B cell (primary cell): Measurements from ENCODE around the gene ACTN1. TPM values are rescaled to one million over a fixed set of nuclear protein-coding genes. Genes with fewer than 3 reads are reported as not detected.
"Not testable (repeated sequence)": the region's sequence is repeated elsewhere in the genome, so short reads cannot be mapped to it uniquely, and the experiment has no call there.

Experiments
- ATAC-seq: fragments of 200-7000 bp; cut with Tn5 transposase; one replicate; pipeline ENCODE4 v1.10.0; 2021; ENCODE audit warnings: low read depth, mild to moderate bottlenecking, moderate number of reproducible peaks, moderate library complexity
- CTCF ChIA-PET: fragments of 350-600 bp; sonication (Branson Sonifier 250); formaldehyde crosslinking; loops from one replicate; lab custom pipeline; 2021; ENCODE audit warnings: antibody characterized with exemption, inconsistent platforms; lab: Charles Lee
- POLR2A ChIA-PET: fragments of 350-600 bp; sonication (Branson Sonifier 250); formaldehyde crosslinking; loops from one replicate; lab custom pipeline; 2021; ENCODE audit warnings: antibody characterized with exemption; lab: Charles Lee
- DNase-seq: peaks from one replicate; pipeline ENCODE4 v3.0.0; 2013
- H2AFZ ChIP-seq: 2 replicates; pipeline ENCODE4 v1.6.1; 2012; ENCODE audit warnings: mild to moderate bottlenecking, low read depth, low read length; ENCODE audit not compliant: insufficient read depth, poor library complexity, severe bottlenecking
- H3K27ac ChIP-seq, 2 donors: 1 replicate in 1 of 2; 2 replicates in 1 of 2; pipeline ENCODE4 v1.5.1; 2012 to 2013; ENCODE audit warnings: low read length in 2 of 2, mild to moderate bottlenecking in 2 of 2, moderate library complexity in 1 of 2
- H3K27me3 ChIP-seq, 4 experiments: fragments of 200-600 bp in 1 of 4; sonication (generic) in 1 of 4; replicated peaks in 1 of 4; 1 replicate in 2 of 4; 2 replicates in 2 of 4; pipeline versions ENCODE4 v1.6.1 to v1.7.0; 2013 to 2016; ENCODE audit warnings: low read length in 3 of 4, mild to moderate bottlenecking in 2 of 4, mixed read lengths in 1 of 4, moderate library complexity in 1 of 4; ENCODE audit not compliant: insufficient read depth in 4 of 4, control insufficient read depth in 3 of 4; ENCODE audit errors: control extremely low read depth in 1 of 4
- H3K36me3 ChIP-seq, 2 experiments: replicated peaks in 1 of 2; 1 replicate in 1 of 2; 2 replicates in 1 of 2; pipeline versions ENCODE4 v1.6.1 to v1.7.1; 2013; ENCODE audit warnings: low read length in 1 of 2; ENCODE audit not compliant: insufficient read depth in 2 of 2, control insufficient read depth in 1 of 2; ENCODE audit errors: control extremely low read depth in 1 of 2, extremely low read depth in 1 of 2
- H3K4me1 ChIP-seq, 2 donors: fragments of 200-600 bp in 1 of 2; sonication (generic) in 1 of 2; 1 replicate in 1 of 2; 2 replicates in 1 of 2; pipeline versions ENCODE4 v1.5.1 to v1.6.1; 2013 to 2017; ENCODE audit warnings: low read length in 2 of 2; ENCODE audit not compliant: control insufficient read depth in 2 of 2, insufficient read depth in 2 of 2
- H3K4me2 ChIP-seq: replicated peaks from 2 replicates; pipeline ENCODE3; 2012; ENCODE audit warnings: mild to moderate bottlenecking, low read depth, low read length; ENCODE audit not compliant: poor library complexity, severe bottlenecking
- H3K4me3 ChIP-seq, 5 experiments: fragments of 200-600 bp in 1 of 5; sonication (generic) in 1 of 5; 1 replicate in 3 of 5; 2 replicates in 2 of 5; pipeline versions ENCODE4 v1.5.1 to v1.7.0; 2011 to 2016; ENCODE audit warnings: low read length in 4 of 5, mild to moderate bottlenecking in 4 of 5, low read depth in 2 of 5, control low read depth in 1 of 5, moderate library complexity in 1 of 5; ENCODE audit not compliant: insufficient read depth in 1 of 5; ENCODE audit errors: control extremely low read depth in 1 of 5, extremely low read depth in 1 of 5
- H3K79me2 ChIP-seq: fragments of 200-600 bp; sonication (generic); one replicate; pipeline ENCODE4 v1.6.0; 2016; ENCODE audit warnings: low read length; ENCODE audit not compliant: control insufficient read depth, insufficient read depth
- H3K9ac ChIP-seq: fragments of 200-600 bp; sonication (generic); 2 replicates; pipeline ENCODE4 v1.6.1; 2017; ENCODE audit warnings: mild to moderate bottlenecking, low read length, moderate library complexity
- H3K9me3 ChIP-seq, 3 donors: one replicate each; pipeline versions ENCODE4 v1.6.1 to v1.7.1; 2013; ENCODE audit warnings: low read length in 2 of 3; ENCODE audit not compliant: control insufficient read depth in 2 of 3, insufficient read depth in 1 of 3; ENCODE audit errors: control extremely low read depth in 1 of 3
- H4K20me1 ChIP-seq: 2 replicates; pipeline ENCODE4 v1.6.0; 2012; ENCODE audit warnings: mild to moderate bottlenecking, low read length; ENCODE audit not compliant: insufficient read depth, control insufficient read depth, poor library complexity, severe bottlenecking
- H3K27ac Mint-ChIP-seq: one replicate; pipeline ENCODE4 v1.8.0; 2021; ENCODE audit warnings: mixed read lengths
- H3K27me3 Mint-ChIP-seq: one replicate; pipeline ENCODE4 v1.8.0; 2021; ENCODE audit warnings: mixed read lengths
- H3K4me1 Mint-ChIP-seq: one replicate; pipeline ENCODE4 v1.8.0; 2021; ENCODE audit warnings: mixed read lengths
- H3K4me3 Mint-ChIP-seq: one replicate; pipeline ENCODE4 v1.8.0; 2021; ENCODE audit warnings: mixed read lengths
- H3K9me3 Mint-ChIP-seq: one replicate; pipeline ENCODE4 v1.8.0; 2022; ENCODE audit warnings: mixed read lengths; ENCODE audit not compliant: insufficient read depth
- EZH2 ChIP-seq: IDR thresholded peaks from 2 replicates; pipeline ENCODE4 v1.6.1; 2012; ENCODE audit warnings: borderline replicate concordance, low read depth, mild to moderate bottlenecking, moderate library complexity, low read length; ENCODE audit not compliant: insufficient read depth, poor library complexity, severe bottlenecking
- WGBS: methylation state at CpG from one replicate; pipeline ENCODE4 v1.1.5; 2013; ENCODE audit warnings: missing lambda C conversion rate; ENCODE audit not compliant: insufficient coverage; 5-methylcytosine and 5-hydroxymethylcytosine counted together
- intact Hi-C: fragments of 100-400 bp; cut with micrococcal nuclease; formaldehyde crosslinking; loops from one replicate; pipeline ENCODE4 v1.10.0; 2022
- polyA plus RNA-seq: library from polyadenylated mRNA; depleted of rRNA; stranded (reverse); fragments of >200 nt; gene quantifications from 2 replicates; pipeline ENCODE4 v1.2.3, GENCODE V29; 2012
- total RNA-seq, 2 donors: library from RNA; stranded (reverse); fragments of 120-200 nt in 1 of 2; gene quantifications; 1 replicate in 1 of 2; 2 replicates in 1 of 2; pipeline versions ENCODE4 v1.2.3 to v1.2.4, GENCODE V29; 2013 to 2022
- TF ChIP-seq, protein P1 (sequence below): fragments of 200-600 bp; IDR thresholded peaks from one replicate; pipeline ENCODE4 v1.8.0; 2022; ENCODE audit warnings: antibody characterized with exemption, mild to moderate bottlenecking

ACTN1 gene
- total and polyA plus RNA-seq, 2 donors (not counting 1 experiment from before 2014, with no cell fraction given): 0.74 to 0.89 TPM

DNA sequence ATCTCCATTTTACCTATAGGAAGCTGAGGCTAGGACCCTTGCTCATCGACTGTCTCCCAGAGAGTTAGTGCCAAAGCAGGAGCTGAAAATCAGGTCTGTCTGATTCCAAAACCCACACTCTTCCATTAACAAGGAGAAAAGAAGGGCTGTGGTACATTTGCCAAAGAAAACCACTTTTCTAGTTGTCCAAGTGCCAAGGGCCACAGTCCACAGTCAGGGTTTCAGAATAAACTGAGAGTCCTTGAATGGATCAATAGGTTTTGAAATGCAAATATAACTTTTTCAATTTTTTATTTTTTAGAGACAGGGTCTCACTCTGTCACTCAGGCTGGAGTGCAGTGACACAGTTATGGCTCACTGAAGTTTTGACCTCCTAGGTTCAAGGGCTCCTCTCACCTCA lies 130.8 kb downstream of the ACTN1 start:
- peaks cover 10% of the 10 kb centered on the region for H3K4me1 Mint-ChIP-seq
- POLR2A ChIA-PET: no interaction called here
- H3K27me3 Mint-ChIP-seq: peaks cover 6% of the 10 kb centered on the region
- H3K79me2 ChIP-seq: peaks cover 7% of the 10 kb centered on the region
- no peak for ATAC-seq
- no peak overlapping the region for H2AFZ ChIP-seq
- H3K4me3 Mint-ChIP-seq: no peak overlapping the region
- H3K9ac ChIP-seq: no peak overlapping the region
- no peak overlapping the region for H3K27ac Mint-ChIP-seq
- DNase-seq: no peak
- H4K20me1 ChIP-seq: no peaks in the 10 kb centered on the region
- CTCF ChIA-PET: interaction anchor here (0.7 to 1.3 kb wide), 2 partner anchors 607 to 914 kb away, joined by 3 to 4 read pairs; no protein-coding TSS in a partner anchor
- H3K9me3 Mint-ChIP-seq: no peaks in the 10 kb centered on the region
- H3K4me2 ChIP-seq: no peak overlapping the region
- H3K4me3 ChIP-seq: no peak overlapping the region
- H3K9me3 ChIP-seq: peaks cover 0 to 3% (median 0%) of the 10 kb centered on the region in 3 donors
- WGBS: no CpG with 5 or more reads among the region's 1 CpG
- intact Hi-C loops: no loop called here
- no peak overlapping the region for H3K27ac ChIP-seq
- H3K4me1 ChIP-seq: peaks cover 6 to 7% of the 10 kb centered on the region in 2 donors
- no peaks in the 10 kb centered on the region for H3K27me3 ChIP-seq
- H3K36me3 ChIP-seq: no peaks in the 10 kb centered on the region
- TF ChIP-seq EZH2: no peak
- TF ChIP-seq, protein P1, sequence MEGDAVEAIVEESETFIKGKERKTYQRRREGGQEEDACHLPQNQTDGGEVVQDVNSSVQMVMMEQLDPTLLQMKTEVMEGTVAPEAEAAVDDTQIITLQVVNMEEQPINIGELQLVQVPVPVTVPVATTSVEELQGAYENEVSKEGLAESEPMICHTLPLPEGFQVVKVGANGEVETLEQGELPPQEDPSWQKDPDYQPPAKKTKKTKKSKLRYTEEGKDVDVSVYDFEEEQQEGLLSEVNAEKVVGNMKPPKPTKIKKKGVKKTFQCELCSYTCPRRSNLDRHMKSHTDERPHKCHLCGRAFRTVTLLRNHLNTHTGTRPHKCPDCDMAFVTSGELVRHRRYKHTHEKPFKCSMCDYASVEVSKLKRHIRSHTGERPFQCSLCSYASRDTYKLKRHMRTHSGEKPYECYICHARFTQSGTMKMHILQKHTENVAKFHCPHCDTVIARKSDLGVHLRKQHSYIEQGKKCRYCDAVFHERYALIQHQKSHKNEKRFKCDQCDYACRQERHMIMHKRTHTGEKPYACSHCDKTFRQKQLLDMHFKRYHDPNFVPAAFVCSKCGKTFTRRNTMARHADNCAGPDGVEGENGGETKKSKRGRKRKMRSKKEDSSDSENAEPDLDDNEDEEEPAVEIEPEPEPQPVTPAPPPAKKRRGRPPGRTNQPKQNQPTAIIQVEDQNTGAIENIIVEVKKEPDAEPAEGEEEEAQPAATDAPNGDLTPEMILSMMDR: no peak

GRCh38 chr14:68847640-68848039 lies 131.5 kb downstream of the ACTN1 start:
- POLR2A ChIA-PET, H2AFZ ChIP-seq, intact Hi-C loops, H3K9me3 Mint-ChIP-seq, H3K36me3 ChIP-seq, H3K4me1 Mint-ChIP-seq, DNase-seq, H3K9me3 ChIP-seq, H3K4me1 ChIP-seq, H3K79me2 ChIP-seq, H3K4me3 Mint-ChIP-seq, H4K20me1 ChIP-seq, H3K27ac Mint-ChIP-seq, H3K4me2 ChIP-seq, H3K27me3 Mint-ChIP-seq, ATAC-seq, H3K27ac ChIP-seq, H3K27me3 ChIP-seq, H3K4me3 ChIP-seq, H3K9ac ChIP-seq: not testable (repeated sequence)
- WGBS: no CpG with 5 or more reads among the region's 4 CpGs
- CTCF ChIA-PET: interaction anchor here (0.7 kb wide), 1 partner anchor 606 kb away, joined by 3 read pairs; no protein-coding TSS in a partner anchor
